ENCODE data around the gene OR11A1. TPM values are rescaled to one million over a fixed set of nuclear protein-coding genes. Genes with fewer than 3 reads are reported as not detected.

Gene OR11A1
- total RNA-seq, 1 experiment from 2014 or later: not detected

- no TSS peak for BruUV-seq (replicated peaks)
- no peak for DNase-seq (ENCODE audit: low spot score)
- Histone ChIP-seq H3K9me3 (ENCODE audit: low read depth, low read length, poor library complexity, severe bottlenecking) (no peaks in the 10 kb centered on the region), H3K27me3 (replicated peaks; ENCODE audit: insufficient read depth, low read depth, low read length, poor library complexity) (peaks cover 21% of the 10 kb centered on the region), H3K27ac (ENCODE audit: low read depth, low read length, poor library complexity, severe bottlenecking) (no peak overlapping the region), H3K4me3 (ENCODE audit: low read depth, low read length, poor library complexity, severe bottlenecking) (no peak overlapping the region), H3K4me1 (ENCODE audit: insufficient read depth, low read length, poor library complexity, severe bottlenecking) (no peaks in the 10 kb centered on the region), H3K36me3 (ENCODE audit: insufficient read depth, low read length, poor library complexity, severe bottlenecking) (no peaks in the 10 kb centered on the region)
- ChIA-PET CTCF (no interaction called here), POLR2A (ENCODE audit: low non-redundant PET) (no interaction called here)
- intact Hi-C loops (cut with micrococcal nuclease; ENCODE audit: unreplicated experiment): no loop called here
- no peak for TF ChIP-seq EZH2 (IDR thresholded peaks at IDR 0.05; ENCODE audit: borderline replicate concordance, low read depth, low read length, poor library complexity, severe bottlenecking)
- TF ChIP-seq, protein P1, sequence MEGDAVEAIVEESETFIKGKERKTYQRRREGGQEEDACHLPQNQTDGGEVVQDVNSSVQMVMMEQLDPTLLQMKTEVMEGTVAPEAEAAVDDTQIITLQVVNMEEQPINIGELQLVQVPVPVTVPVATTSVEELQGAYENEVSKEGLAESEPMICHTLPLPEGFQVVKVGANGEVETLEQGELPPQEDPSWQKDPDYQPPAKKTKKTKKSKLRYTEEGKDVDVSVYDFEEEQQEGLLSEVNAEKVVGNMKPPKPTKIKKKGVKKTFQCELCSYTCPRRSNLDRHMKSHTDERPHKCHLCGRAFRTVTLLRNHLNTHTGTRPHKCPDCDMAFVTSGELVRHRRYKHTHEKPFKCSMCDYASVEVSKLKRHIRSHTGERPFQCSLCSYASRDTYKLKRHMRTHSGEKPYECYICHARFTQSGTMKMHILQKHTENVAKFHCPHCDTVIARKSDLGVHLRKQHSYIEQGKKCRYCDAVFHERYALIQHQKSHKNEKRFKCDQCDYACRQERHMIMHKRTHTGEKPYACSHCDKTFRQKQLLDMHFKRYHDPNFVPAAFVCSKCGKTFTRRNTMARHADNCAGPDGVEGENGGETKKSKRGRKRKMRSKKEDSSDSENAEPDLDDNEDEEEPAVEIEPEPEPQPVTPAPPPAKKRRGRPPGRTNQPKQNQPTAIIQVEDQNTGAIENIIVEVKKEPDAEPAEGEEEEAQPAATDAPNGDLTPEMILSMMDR (conservative IDR thresholded peaks at IDR 0.05; ENCODE audit: low read depth, low read length): no peak
Measured at GRCh38 chr6:29490055-29490454, 33.2 kb upstream of the OR11A1 start.

GRCh38 chr6:29489286-29489685, 32.4 kb upstream of the OR11A1 start:
- Histone ChIP-seq H3K9me3 (ENCODE audit: low read depth, low read length, poor library complexity, severe bottlenecking) (no peaks in the 10 kb centered on the region), H3K27ac (ENCODE audit: low read depth, low read length, poor library complexity, severe bottlenecking) (no peak overlapping the region), H3K4me1 (ENCODE audit: insufficient read depth, low read length, poor library complexity, severe bottlenecking) (no peaks in the 10 kb centered on the region), H3K4me3 (ENCODE audit: low read depth, low read length, poor library complexity, severe bottlenecking) (no peak overlapping the region), H3K36me3 (ENCODE audit: insufficient read depth, low read length, poor library complexity, severe bottlenecking) (no peaks in the 10 kb centered on the region), H3K27me3 (replicated peaks; ENCODE audit: insufficient read depth, low read depth, low read length, poor library complexity) (peaks cover 14% of the 10 kb centered on the region)
- ChIA-PET CTCF (no interaction called here), POLR2A (ENCODE audit: low non-redundant PET) (no interaction called here)
- TF ChIP-seq EZH2 (IDR thresholded peaks at IDR 0.05; ENCODE audit: borderline replicate concordance, low read depth, low read length, poor library complexity, severe bottlenecking): no peak
- TF ChIP-seq, protein P1 (conservative IDR thresholded peaks at IDR 0.05; ENCODE audit: low read depth, low read length): no peak
- DNase-seq (ENCODE audit: low spot score): no peak
- intact Hi-C loops (cut with micrococcal nuclease; ENCODE audit: unreplicated experiment): no loop called here
- no TSS peak for BruUV-seq (replicated peaks)

GRCh38 chr6:29488874-29489273, 32.0 kb upstream of the OR11A1 start:
- H3K4me1 ChIP-seq (ENCODE audit: insufficient read depth, low read length, poor library complexity, severe bottlenecking): no peaks in the 10 kb centered on the region
- peaks cover 10% of the 10 kb centered on the region for H3K27me3 ChIP-seq (replicated peaks; ENCODE audit: insufficient read depth, low read depth, low read length, poor library complexity)
- no peaks in the 10 kb centered on the region for H3K9me3 ChIP-seq (ENCODE audit: low read depth, low read length, poor library complexity, severe bottlenecking)
- H3K36me3 ChIP-seq (ENCODE audit: insufficient read depth, low read length, poor library complexity, severe bottlenecking): no peaks in the 10 kb centered on the region
- no peak overlapping the region for H3K4me3 ChIP-seq (ENCODE audit: low read depth, low read length, poor library complexity, severe bottlenecking)
- intact Hi-C loops (cut with micrococcal nuclease; ENCODE audit: unreplicated experiment): no loop called here
- POLR2A ChIA-PET (ENCODE audit: low non-redundant PET): no interaction called here
- TF ChIP-seq, protein P1 (conservative IDR thresholded peaks at IDR 0.05; ENCODE audit: low read depth, low read length): no peak
- no peak for TF ChIP-seq EZH2 (IDR thresholded peaks at IDR 0.05; ENCODE audit: borderline replicate concordance, low read depth, low read length, poor library complexity, severe bottlenecking)
- CTCF ChIA-PET: no interaction called here
- BruUV-seq (replicated peaks): no TSS peak
- no peak for DNase-seq (ENCODE audit: low spot score)
- no peak overlapping the region for H3K27ac ChIP-seq (ENCODE audit: low read depth, low read length, poor library complexity, severe bottlenecking)
